ENCODE data around the gene PTPN23. TPM values are rescaled to one million over a fixed set of nuclear protein-coding genes. Genes with fewer than 3 reads are reported as not detected.
A peak's percentile ranks its signal among the peaks of the same experiment; 100 is the strongest.

The PTPN23 gene
- total and polyA plus RNA-seq, 9 of the 15 experiments (the other 6 are each of a cell fraction or from before 2014, with no cell fraction given): 0.41 to 58.7 (median 7.2) TPM

GRCh38 chr3:47381317-47382157 is 716 bp downstream of the PTPN23 start (continued):
- TF ChIP-seq ELF4 (CRISPR knock-in tag; IDR thresholded peaks at IDR 0.05) (0 out of 2 replicates have a peak, but pooled peaks have one; percentile 33), DPF2 (IDR thresholded peaks at IDR 0.05) (peak; percentile 40; the same call in 1 of the 2 replicates), BDP1 (IDR thresholded peaks at IDR 0.05; ENCODE audit: insufficient read depth, insufficient read length) (no peak), ZNF124 (CRISPR knock-in tag; IDR thresholded peaks at IDR 0.05) (no peak), RFX1 (IDR thresholded peaks at IDR 0.05) (no peak), MXI1 (IDR thresholded peaks at IDR 0.05; ENCODE audit: low read depth, low read length) (peak; percentile 65; the same call in 1 of the 2 replicates), TCF15 (CRISPR knock-in tag; IDR thresholded peaks at IDR 0.05) (no peak), ZBTB43 (CRISPR knock-in tag; IDR thresholded peaks at IDR 0.05) (no peak), MGA (IDR thresholded peaks at IDR 0.05) (no peak), RB1 (IDR thresholded peaks at IDR 0.05; ENCODE audit: low read depth) (no peak), ZNF197 (CRISPR knock-in tag; IDR thresholded peaks at IDR 0.05; ENCODE audit: low read depth) (no peak), ARID1B (IDR thresholded peaks at IDR 0.05) (0 out of 2 replicates have a peak, but pooled peaks have one; percentile 33), ZC3H4 (CRISPR knock-in tag; IDR thresholded peaks at IDR 0.05; ENCODE audit: borderline replicate concordance) (no peak), FOS (IDR thresholded peaks at IDR 0.05; ENCODE audit: extremely low read depth, insufficient read length) (no peak)
